GM19351 (cell line): ENCODE results near the gene CCR5.

Experiments used
- ATAC-seq: cut with Tn5 transposase; IDR thresholded peaks from one replicate; pipeline ENCODE4 v1.9.1; 2021; ENCODE audit warnings: mild to moderate bottlenecking, moderate library complexity; ENCODE audit not compliant: unreplicated experiment

The CCR5 gene

DNA sequence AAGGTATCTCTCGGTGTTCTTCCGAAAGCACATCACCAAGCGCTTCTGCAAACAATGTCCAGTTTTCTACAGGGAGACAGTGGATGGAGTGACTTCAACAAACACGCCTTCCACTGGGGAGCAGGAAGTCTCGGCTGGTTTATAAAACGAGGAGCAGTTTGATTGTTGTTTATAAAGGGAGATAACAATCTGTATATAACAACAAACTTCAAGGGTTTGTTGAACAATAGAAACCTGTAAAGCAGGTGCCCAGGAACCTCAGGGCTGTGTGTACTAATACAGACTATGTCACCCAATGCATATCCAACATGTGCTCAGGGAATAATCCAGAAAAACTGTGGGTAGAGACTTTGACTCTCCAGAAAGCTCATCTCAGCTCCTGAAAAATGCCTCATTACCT lies 12.3 kb upstream of the CCR5 start:
- ATAC-seq, result no peak

DNA sequence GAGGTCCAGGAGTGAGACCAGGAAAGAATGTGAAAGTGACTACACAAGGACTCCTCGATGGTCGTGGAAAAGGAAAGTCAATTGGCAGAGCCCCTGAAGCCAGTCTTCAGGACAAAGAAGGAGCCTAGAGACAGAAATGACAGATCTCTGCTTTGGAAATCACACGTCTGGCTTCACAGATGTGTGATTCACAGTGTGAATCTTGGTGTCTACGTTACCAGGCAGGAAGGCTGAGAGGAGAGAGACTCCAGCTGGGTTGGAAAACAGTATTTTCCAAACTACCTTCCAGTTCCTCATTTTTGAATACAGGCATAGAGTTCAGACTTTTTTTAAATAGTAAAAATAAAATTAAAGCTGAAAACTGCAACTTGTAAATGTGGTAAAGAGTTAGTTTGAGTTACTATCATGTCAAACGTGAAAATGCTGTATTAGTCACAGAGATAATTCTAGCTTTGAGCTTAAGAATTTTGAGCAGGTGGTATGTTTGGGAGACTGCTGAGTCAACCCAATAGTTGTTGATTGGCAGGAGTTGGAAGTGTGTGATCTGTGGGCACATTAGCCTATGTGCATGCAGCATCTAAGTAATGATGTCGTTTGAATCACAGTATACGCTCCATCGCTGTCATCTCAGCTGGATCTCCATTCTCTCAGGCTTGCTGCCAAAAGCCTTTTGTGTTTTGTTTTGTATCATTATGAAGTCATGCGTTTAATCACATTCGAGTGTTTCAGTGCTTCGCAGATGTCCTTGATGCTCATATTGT lies 10.8 kb upstream of the CCR5 start:
- ATAC-seq, result no peak

DNA sequence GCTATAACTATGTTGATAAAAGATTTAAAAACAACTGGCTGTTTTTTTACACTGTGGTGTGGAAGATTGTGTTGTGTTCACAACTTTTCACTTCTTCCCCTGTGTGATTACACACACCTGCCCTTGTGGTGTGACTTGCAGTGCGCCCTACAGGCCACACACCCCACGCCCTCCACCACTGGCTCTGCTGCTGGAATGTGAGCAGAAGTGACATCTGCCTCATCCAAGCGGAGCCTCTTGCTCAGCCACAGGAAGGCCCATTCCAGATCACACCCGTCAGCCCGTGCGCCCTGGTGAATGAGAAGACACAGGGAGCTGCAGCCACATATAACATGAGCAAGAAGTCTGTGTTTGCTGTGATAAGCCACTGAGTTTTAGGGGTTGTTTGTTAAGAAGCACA lies 9.8 kb upstream of the CCR5 start:
- ATAC-seq, result no peak

DNA sequence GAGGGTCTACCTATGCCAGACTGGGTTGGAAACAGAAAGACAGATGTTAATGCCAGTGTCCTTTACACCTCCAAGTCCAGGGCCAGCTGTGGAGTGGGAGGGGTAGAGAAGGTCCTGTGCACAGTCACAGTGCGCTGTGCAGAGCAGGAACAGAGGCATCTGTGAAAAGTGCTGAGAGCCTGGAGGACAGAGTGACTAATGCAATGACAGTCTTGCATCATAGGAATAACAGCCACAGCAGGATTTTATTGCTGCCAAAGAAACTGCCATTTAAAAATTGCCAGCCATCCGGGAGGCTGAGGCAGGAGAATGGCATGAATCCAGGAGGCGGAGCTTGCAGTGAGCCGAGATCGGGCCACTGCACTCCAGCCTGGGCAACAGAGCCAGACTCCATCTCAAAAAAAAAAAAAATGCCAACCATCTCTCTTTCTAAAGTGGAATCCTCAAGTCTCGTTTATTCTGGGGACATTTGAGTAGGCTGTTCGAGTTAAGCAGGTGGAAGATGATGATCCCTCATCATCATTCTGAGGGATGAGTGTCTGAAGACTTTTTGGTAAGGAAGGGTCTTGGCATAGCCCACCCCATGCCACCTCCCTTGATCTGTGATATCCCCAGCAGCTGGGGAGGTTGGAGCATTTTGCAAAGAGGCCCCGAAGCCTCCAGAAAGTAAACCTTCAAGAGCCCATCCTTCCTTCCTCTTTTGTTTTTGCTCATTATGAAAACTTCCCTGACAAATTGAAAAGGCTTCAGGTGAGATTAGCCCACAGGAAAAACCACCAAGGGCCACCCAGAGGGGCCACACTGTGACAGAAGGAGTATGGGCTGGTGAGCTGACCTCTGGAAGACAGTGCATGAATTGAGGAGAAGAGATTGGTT lies 9.1 kb upstream of the CCR5 start:
- no peak for ATAC-seq

DNA sequence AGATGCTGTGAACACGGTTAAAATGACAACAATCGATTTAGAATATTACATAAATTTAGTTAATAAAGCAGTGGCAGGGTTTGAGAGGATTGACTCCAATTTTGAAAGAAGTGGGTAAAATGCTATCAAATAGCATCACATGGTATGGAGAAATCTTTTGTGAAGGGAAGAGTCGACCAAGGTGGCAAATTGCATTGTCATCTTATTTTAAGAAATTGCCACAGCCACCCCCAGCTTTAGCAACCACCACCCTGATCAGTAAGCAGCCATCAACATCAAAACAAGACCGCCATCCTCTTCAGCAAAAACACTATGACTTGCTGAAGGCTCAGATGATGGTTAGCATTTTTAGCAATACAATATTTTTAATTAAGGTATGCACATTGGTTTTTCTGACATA lies 5.7 kb upstream of the CCR5 start:
- no peak for ATAC-seq

DNA sequence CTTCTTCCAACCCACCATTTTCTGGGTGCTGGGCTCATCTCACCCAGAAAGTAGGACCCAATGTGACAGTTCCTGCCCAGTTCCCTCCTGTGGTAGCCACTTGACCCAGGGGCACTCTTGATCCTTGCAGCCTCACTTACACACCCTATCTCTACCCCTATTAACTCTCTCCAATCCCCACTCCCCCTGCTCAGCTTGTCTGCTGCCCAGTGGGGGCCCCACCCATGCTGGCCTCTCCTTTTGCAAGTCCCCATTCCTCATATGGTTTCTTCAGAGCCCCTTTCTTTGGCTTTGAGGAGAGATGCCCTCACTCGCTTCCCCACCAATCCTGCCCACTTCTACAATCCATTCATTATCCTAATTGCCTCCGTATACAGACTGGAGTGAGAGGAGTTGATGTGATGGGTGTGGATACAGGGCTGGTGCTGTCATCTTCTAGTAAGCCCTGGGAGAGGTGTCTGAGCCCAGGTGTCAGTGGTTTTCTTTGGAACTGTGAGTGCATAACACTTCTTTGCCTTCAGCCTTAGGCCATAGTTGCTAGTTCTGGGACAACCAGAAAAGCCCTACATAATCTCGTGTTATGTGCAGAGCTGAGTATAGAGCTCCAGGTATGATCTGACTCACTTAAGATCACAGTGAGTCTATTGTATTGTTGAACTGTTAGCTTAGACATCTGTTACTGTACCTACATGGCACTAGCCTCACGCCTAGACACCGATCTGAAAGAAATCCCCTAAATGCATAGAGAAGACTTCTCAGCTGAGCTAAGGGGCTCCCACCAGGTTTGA lies 4.8 kb upstream of the CCR5 start:
- ATAC-seq, result no peak

DNA sequence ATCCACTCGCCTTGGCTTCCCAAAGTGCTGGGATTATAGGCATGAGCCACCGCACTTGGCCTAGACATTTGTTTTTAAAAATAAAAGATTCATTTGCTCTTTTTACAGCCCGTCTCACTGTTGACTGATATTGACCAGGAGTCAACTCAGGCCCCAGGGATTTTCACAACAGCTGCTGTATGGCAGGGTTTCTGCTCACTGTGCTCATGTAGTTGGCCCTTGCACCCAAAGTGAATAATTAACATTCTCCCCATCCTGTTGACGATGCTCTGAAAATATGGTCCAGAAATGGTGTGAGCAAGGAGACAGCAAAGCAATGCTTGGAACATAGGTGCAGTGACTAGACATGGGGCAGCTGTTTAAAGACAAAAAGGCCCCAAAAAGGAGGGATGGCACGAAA lies 2.9 kb upstream of the CCR5 start:
- no peak for ATAC-seq

DNA sequence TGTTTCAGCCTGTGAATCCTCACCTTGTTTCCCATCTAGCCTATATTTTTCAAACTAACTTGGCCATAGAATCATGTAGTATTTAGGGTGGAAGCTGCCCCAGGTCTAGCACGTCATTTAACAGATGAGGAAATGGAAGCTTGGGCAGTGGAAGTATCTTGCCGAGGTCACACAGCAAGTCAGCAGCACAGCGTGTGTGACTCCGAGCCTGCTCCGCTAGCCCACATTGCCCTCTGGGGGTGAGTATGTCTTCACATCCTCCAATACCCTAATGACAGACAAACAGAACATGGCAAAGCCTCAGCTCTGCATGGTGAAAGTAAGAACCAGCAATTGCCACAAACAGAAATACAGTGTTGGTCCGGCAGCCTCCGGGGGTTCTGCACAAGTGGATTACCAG lies 2.2 kb upstream of the CCR5 start:
- ATAC-seq, result peak; percentile 53

DNA sequence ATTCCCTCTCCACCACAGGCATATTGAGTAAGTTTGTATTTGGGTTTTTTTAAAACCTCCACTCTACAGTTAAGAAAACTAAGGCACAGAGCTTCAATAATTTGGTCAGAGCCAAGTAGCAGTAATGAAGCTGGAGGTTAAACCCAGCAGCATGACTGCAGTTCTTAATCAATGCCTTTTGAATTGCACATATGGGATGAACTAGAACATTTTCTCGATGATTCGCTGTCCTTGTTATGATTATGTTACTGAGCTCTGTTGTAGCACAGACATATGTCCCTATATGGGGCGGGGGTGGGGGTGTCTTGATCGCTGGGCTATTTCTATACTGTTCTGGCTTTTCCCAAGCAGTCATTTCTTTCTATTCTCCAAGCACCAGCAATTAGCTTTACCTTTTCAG lies 1.6 kb upstream of the CCR5 start:
- no peak for ATAC-seq

DNA sequence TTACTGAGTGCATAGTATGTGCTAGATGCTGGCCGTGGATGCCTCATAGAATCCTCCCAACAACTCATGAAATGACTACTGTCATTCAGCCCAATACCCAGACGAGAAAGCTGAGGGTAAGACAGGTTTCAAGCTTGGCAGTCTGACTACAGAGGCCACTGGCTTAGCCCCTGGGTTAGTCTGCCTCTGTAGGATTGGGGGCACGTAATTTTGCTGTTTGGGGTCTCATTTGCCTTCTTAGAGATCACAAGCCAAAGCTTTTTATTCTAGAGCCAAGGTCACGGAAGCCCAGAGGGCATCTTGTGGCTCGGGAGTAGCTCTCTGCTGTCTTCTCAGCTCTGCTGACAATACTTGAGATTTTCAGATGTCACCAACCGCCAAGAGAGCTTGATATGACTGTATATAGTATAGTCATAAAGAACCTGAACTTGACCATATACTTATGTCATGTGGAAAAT lies 1.0 kb upstream of the CCR5 start:
- peak; percentile 75 for ATAC-seq

DNA sequence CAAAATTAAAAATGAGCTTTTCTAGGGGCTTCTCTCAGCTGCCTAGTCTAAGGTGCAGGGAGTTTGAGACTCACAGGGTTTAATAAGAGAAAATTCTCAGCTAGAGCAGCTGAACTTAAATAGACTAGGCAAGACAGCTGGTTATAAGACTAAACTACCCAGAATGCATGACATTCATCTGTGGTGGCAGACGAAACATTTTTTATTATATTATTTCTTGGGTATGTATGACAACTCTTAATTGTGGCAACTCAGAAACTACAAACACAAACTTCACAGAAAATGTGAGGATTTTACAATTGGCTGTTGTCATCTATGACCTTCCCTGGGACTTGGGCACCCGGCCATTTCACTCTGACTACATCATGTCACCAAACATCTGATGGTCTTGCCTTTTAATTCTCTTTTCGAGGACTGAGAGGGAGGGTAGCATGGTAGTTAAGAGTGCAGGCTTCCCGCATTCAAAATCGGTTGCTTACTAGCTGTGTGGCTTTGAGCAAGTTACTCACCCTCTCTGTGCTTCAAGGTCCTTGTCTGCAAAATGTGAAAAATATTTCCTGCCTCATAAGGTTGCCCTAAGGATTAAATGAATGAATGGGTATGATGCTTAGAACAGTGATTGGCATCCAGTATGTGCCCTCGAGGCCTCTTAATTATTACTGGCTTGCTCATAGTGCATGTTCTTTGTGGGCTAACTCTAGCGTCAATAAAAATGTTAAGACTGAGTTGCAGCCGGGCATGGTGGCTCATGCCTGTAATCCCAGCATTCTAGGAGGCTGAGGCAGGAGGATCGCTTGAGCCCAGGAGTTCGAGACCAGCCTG lies 984 bp downstream of the CCR5 start:
- no peak for ATAC-seq

DNA sequence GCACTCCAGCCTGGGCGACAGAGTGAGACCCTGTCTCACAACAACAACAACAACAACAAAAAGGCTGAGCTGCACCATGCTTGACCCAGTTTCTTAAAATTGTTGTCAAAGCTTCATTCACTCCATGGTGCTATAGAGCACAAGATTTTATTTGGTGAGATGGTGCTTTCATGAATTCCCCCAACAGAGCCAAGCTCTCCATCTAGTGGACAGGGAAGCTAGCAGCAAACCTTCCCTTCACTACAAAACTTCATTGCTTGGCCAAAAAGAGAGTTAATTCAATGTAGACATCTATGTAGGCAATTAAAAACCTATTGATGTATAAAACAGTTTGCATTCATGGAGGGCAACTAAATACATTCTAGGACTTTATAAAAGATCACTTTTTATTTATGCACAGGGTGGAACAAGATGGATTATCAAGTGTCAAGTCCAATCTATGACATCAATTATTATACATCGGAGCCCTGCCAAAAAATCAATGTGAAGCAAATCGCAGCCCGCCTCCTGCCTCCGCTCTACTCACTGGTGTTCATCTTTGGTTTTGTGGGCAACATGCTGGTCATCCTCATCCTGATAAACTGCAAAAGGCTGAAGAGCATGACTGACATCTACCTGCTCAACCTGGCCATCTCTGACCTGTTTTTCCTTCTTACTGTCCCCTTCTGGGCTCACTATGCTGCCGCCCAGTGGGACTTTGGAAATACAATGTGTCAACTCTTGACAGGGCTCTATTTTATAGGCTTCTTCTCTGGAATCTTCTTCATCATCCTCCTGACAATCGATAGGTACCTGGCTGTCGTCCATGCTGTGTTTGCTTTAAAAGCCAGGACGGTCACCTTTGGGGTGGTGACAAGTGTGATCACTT lies 2.0 kb downstream of the CCR5 start:
- no peak for ATAC-seq

DNA sequence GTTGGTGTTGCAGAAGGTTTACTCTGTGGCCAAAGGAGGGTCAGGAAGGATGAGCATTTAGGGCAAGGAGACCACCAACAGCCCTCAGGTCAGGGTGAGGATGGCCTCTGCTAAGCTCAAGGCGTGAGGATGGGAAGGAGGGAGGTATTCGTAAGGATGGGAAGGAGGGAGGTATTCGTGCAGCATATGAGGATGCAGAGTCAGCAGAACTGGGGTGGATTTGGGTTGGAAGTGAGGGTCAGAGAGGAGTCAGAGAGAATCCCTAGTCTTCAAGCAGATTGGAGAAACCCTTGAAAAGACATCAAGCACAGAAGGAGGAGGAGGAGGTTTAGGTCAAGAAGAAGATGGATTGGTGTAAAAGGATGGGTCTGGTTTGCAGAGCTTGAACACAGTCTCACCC lies 4.0 kb downstream of the CCR5 start:
- ATAC-seq, result no peak

DNA sequence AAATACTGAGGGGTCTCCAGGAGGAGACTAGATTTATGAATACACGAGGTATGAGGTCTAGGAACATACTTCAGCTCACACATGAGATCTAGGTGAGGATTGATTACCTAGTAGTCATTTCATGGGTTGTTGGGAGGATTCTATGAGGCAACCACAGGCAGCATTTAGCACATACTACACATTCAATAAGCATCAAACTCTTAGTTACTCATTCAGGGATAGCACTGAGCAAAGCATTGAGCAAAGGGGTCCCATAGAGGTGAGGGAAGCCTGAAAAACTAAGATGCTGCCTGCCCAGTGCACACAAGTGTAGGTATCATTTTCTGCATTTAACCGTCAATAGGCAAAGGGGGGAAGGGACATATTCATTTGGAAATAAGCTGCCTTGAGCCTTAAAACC lies 4.5 kb downstream of the CCR5 start:
- no peak for ATAC-seq

DNA sequence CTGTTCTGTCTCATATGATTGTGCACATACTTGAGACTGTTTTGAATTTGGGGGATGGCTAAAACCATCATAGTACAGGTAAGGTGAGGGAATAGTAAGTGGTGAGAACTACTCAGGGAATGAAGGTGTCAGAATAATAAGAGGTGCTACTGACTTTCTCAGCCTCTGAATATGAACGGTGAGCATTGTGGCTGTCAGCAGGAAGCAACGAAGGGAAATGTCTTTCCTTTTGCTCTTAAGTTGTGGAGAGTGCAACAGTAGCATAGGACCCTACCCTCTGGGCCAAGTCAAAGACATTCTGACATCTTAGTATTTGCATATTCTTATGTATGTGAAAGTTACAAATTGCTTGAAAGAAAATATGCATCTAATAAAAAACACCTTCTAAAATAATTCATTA lies 5.1 kb downstream of the CCR5 start:
- ATAC-seq, result no peak

DNA sequence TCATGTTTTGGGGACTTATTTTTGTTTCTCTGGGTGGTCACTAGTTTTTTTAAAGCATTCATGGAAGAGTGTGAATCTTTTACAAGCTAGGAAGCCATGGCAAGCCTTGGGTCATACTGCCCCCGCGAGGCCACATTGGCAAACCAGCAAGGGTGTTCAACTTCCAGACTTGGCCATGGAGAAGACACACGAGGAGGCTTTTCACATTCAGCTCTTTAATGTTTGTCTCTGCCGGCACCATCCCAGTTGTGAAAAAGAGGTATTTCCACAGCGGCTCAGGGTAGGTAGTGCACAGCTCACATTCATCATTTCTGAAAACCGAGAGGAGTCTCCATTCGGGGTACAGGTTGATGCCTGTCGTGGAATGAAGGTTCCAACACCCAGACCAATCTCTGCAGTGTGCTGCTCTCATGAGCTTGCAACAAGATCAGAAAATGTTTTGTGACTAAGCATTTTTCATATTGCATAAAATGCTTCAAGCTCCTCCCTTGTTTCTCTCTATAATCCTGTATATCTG lies 7.7 kb downstream of the CCR5 start:
- ATAC-seq, result no peak

DNA sequence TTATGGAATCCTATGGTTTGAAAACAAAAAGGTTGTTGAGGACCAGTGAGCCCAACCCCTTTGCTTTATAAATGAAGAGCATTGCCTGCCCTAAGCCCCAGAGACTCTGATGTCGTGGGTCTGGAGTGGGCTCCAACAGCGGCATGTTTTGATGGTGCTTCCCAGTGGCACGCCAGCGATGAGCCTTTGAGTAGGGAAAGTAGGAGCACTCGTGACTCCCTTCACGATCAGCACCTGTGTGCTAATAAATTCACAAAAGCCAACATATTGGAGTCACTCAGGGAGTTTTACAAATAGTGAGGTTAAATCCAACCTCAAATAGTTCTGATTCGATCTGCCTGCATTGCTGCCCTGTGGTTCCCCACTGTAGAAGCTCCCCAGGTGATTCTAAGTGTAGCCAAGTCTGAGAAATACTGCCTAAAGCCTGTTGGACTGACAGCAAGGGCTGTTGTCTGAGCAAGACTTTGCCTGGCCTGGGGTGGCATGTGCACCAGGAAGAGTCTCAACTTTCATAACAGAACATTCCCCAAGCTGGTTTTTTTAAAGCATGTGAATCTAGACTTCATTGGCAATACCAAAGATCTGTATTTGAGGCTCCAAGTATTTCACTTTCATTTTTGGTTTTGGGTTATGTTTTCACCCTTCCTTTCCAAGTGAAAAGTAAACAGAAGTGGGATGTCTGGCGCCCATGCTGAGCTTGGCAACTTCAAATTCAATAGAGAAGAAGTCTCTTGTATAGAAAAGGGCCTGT lies 9.9 kb downstream of the CCR5 start:
- no peak for ATAC-seq

DNA sequence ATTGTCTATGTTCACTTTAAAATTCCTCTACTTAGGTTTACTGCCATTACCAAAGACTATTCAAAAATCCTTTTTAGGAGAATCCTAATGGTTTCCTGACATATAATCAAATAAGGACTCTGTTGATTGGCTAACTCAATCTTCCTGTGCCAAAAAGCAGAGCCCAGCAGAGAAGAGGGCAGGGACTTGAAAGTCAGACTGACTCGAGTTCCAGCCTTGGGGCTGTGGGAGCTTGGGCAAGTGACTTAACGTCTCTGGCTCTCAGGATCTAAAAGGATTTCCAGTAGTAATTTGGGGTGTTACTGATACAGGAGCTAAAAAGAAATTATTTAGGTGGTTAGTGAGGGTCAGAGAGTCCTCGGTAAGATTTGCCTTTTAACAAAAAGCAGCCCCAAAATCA lies 10.9 kb downstream of the CCR5 start:
- ATAC-seq, result no peak
